Fibroblast of mammary gland (primary cell): ENCODE data around the gene DCC.

Source experiments
- DNase-seq: peaks from one replicate; pipeline ENCODE4 v3.0.0-alpha.2; 2010; ENCODE audit warnings: low read depth
- H3K4me3 ChIP-seq: 2 replicates; pipeline ENCODE4 v1.5.1; 2011; ENCODE audit warnings: low read depth, mild to moderate bottlenecking, low read length, moderate library complexity; ENCODE audit not compliant: control insufficient read depth
- CTCF ChIP-seq: conservative IDR thresholded peaks from 2 replicates; pipeline ENCODE4 v1.5.1; 2011; ENCODE audit warnings: low read depth, low read length, inconsistent platforms; ENCODE audit not compliant: control insufficient read depth, insufficient read depth

DCC gene

GRCh38 chr18:53139746-53140500 lies 799.9 kb downstream of the DCC start:
- no peak for TF ChIP-seq CTCF
- H3K4me3 ChIP-seq: no peak overlapping the region
- no peak for DNase-seq

GRCh38 chr18:53142005-53142404 lies 802.0 kb downstream of the DCC start:
- TF ChIP-seq CTCF: no peak
- no peak overlapping the region for H3K4me3 ChIP-seq
- DNase-seq: no peak

- no peak for TF ChIP-seq CTCF
- no peak overlapping the region for H3K4me3 ChIP-seq
- DNase-seq: no peak
Measured at GRCh38 chr18:53147472-53147871, 807.5 kb downstream of the DCC start.

GRCh38 chr18:53148123-53148522 lies 808.1 kb downstream of the DCC start:
- no peak for DNase-seq
- no peak for TF ChIP-seq CTCF
- no peak overlapping the region for H3K4me3 ChIP-seq

GRCh38 chr18:53152476-53152875 lies 812.5 kb downstream of the DCC start:
- DNase-seq: no peak
- no peak for TF ChIP-seq CTCF
- H3K4me3 ChIP-seq: no peak overlapping the region

- TF ChIP-seq CTCF: peak; percentile 14
- no peak overlapping the region for H3K4me3 ChIP-seq
- peak; percentile 1 for DNase-seq
Measured at GRCh38 chr18:53153281-53153680, 813.3 kb downstream of the DCC start.
